Immature natural killer cell (primary cell): Measurements from ENCODE around the gene WNT3. TPM values are rescaled to one million over a fixed set of nuclear protein-coding genes. Genes with fewer than 3 reads are reported as not detected.

Source experiments
- DNase-seq, 3 donors: peaks; one replicate each; pipeline ENCODE4 v3.0.0; 2022; ENCODE audit warnings: mixed read lengths in 1 of 3
- H3K27ac Mint-ChIP-seq, 6 donors: one replicate each; pipeline ENCODE4 v1.8.0; 2020; ENCODE audit warnings: mixed read lengths in 6 of 6, mild to moderate bottlenecking in 5 of 6, inconsistent platforms in 4 of 6, moderate library complexity in 3 of 6
- H3K27me3 Mint-ChIP-seq, 3 donors: one replicate each; pipeline ENCODE4 v1.8.0; 2020 to 2021; ENCODE audit warnings: low read depth in 3 of 3, mild to moderate bottlenecking in 3 of 3, mixed read lengths in 3 of 3, moderate library complexity in 3 of 3, inconsistent platforms in 1 of 3
- H3K36me3 Mint-ChIP-seq, 3 donors: one replicate each; pipeline ENCODE4 v1.8.0; 2020; ENCODE audit warnings: mixed read lengths in 3 of 3, inconsistent platforms in 2 of 3, mild to moderate bottlenecking in 2 of 3
- H3K4me1 Mint-ChIP-seq, 2 donors: one replicate each; pipeline ENCODE4 v1.8.0; 2020; ENCODE audit warnings: inconsistent platforms in 2 of 2, mild to moderate bottlenecking in 2 of 2, mixed read lengths in 2 of 2, moderate library complexity in 1 of 2
- H3K4me3 Mint-ChIP-seq, 5 donors: one replicate each; pipeline ENCODE4 v1.8.0; 2020; ENCODE audit warnings: mild to moderate bottlenecking in 5 of 5, mixed read lengths in 5 of 5, inconsistent platforms in 3 of 5, moderate library complexity in 3 of 5
- H3K9me3 Mint-ChIP-seq, 6 donors: one replicate each; pipeline ENCODE4 v1.8.0; 2020; ENCODE audit warnings: mild to moderate bottlenecking in 6 of 6, mixed read lengths in 6 of 6, inconsistent platforms in 4 of 6, moderate library complexity in 3 of 6
- polyA plus RNA-seq, 3 donors: library from polyadenylated mRNA; unstranded; fragments of 300-500 nt; fragmentation: Illumina TruSeq; gene quantifications; one replicate each; pipeline ENCODE4 v1.2.3, GENCODE V29; 2021

WNT3 gene
- polyA plus RNA-seq, 3 donors from 2014 or later: 0.12 to 0.17 TPM; not detected in 1

- peaks cover 0 to 3% (median 0%) of the 10 kb centered on the region in 3 donors for H3K27me3 Mint-ChIP-seq
- H3K4me3 Mint-ChIP-seq: no peak overlapping the region
- DNase-seq: no peak
- H3K36me3 Mint-ChIP-seq: peaks cover 26 to 45% (median 43%) of the 10 kb centered on the region in 3 donors
- H3K9me3 Mint-ChIP-seq: no peaks in the 10 kb centered on the region
- peaks cover 7 to 10% of the 10 kb centered on the region in 2 donors for H3K4me1 Mint-ChIP-seq
- peak overlapping the region in 4 of 6 donors; percentile 1 to 73 (median 48) for H3K27ac Mint-ChIP-seq
These were observed 62.3 kb downstream of the WNT3 start for GRCh38 chr17:46756081-46756735.

- peaks cover 17 to 53% (median 40%) of the 10 kb centered on the region in 3 donors for H3K36me3 Mint-ChIP-seq
These were observed 64.7 kb downstream of the WNT3 start for GRCh38 chr17:46753776-46754175.

GRCh38 chr17:46751425-46751824 is 67.1 kb downstream of the WNT3 start:
- Mint-ChIP-seq H3K27ac (no peak overlapping the region), H3K27me3 (no peaks in the 10 kb centered on the region)
- DNase-seq: no peak

More at GRCh38 chr17:46753776-46754175, 64.7 kb downstream of the WNT3 start:
- H3K9me3 Mint-ChIP-seq: no peaks in the 10 kb centered on the region
- peaks cover 0 to 3% (median 0%) of the 10 kb centered on the region in 3 donors for H3K27me3 Mint-ChIP-seq
- H3K4me3 Mint-ChIP-seq: no peak overlapping the region
- no peak overlapping the region for H3K27ac Mint-ChIP-seq
- no peak for DNase-seq
- H3K4me1 Mint-ChIP-seq: peaks cover 7 to 10% of the 10 kb centered on the region in 2 donors

GRCh38 chr17:46745376-46745775 is 73.1 kb downstream of the WNT3 start:
- no peaks in the 10 kb centered on the region for H3K4me1 Mint-ChIP-seq
- no peak for DNase-seq
- H3K4me3 Mint-ChIP-seq: no peak overlapping the region
- H3K27ac Mint-ChIP-seq: no peak overlapping the region
- no peaks in the 10 kb centered on the region for H3K9me3 Mint-ChIP-seq
- H3K36me3 Mint-ChIP-seq: peaks cover 3 to 19% (median 8%) of the 10 kb centered on the region in 3 donors
- peaks cover 0 to 2% (median 1%) of the 10 kb centered on the region in 3 donors for H3K27me3 Mint-ChIP-seq

More at GRCh38 chr17:46751425-46751824, 67.1 kb downstream of the WNT3 start:
- Mint-ChIP-seq H3K36me3 (peaks cover 17 to 48% (median 31%) of the 10 kb centered on the region in 3 donors), H3K4me1 (peaks cover 0 to under 1% of the 10 kb centered on the region in 2 donors), H3K4me3 (no peak overlapping the region), H3K9me3 (no peaks in the 10 kb centered on the region)

- Mint-ChIP-seq H3K27me3 (peaks cover 0 to 2% (median 1%) of the 10 kb centered on the region in 3 donors), H3K4me1 (no peaks in the 10 kb centered on the region), H3K9me3 (no peaks in the 10 kb centered on the region), H3K4me3 (no peak overlapping the region), H3K36me3 (peaks cover 3 to 20% (median 5%) of the 10 kb centered on the region in 3 donors), H3K27ac (no peak overlapping the region)
- no peak for DNase-seq
These were observed 74.1 kb downstream of the WNT3 start for GRCh38 chr17:46744441-46744840.

GRCh38 chr17:46742565-46743270 is 75.8 kb downstream of the WNT3 start:
- Mint-ChIP-seq H3K4me1 (no peaks in the 10 kb centered on the region), H3K27me3 (peaks cover 0 to 2% (median 1%) of the 10 kb centered on the region in 3 donors), H3K27ac (no peak overlapping the region), H3K4me3 (no peak overlapping the region), H3K9me3 (no peaks in the 10 kb centered on the region), H3K36me3 (peaks cover 3 to 13% (median 3%) of the 10 kb centered on the region in 3 donors)
- no peak for DNase-seq

- Mint-ChIP-seq H3K9me3 (no peaks in the 10 kb centered on the region), H3K4me1 (no peaks in the 10 kb centered on the region), H3K4me3 (no peak overlapping the region), H3K27ac (peak overlapping the region in 1 of 6 donors; percentile 32), H3K36me3 (peaks cover 3 to 13% (median 7%) of the 10 kb centered on the region in 3 donors), H3K27me3 (peaks cover 0 to 2% (median 1%) of the 10 kb centered on the region in 3 donors)
- no peak for DNase-seq
These were observed 77.3 kb downstream of the WNT3 start for GRCh38 chr17:46741122-46741730.

GRCh38 chr17:46739982-46740381 is 78.5 kb downstream of the WNT3 start:
- Mint-ChIP-seq H3K36me3 (peaks cover 3 to 13% (median 7%) of the 10 kb centered on the region in 3 donors), H3K27me3 (peaks cover 0 to 3% (median 1%) of the 10 kb centered on the region in 3 donors), H3K9me3 (no peaks in the 10 kb centered on the region), H3K27ac (no peak overlapping the region), H3K4me1 (no peaks in the 10 kb centered on the region), H3K4me3 (no peak overlapping the region)
- no peak for DNase-seq

GRCh38 chr17:46738544-46738943 is 79.9 kb downstream of the WNT3 start:
- DNase-seq: no peak
- Mint-ChIP-seq H3K4me1 (no peaks in the 10 kb centered on the region), H3K27ac (no peak overlapping the region), H3K36me3 (peaks cover 0 to 14% (median 7%) of the 10 kb centered on the region in 3 donors), H3K27me3 (peaks cover 0 to 3% (median 0%) of the 10 kb centered on the region in 3 donors), H3K9me3 (no peaks in the 10 kb centered on the region), H3K4me3 (no peak overlapping the region)

- Mint-ChIP-seq H3K4me3 (no peak overlapping the region), H3K27me3 (peaks cover 0 to 2% (median 0%) of the 10 kb centered on the region in 3 donors), H3K4me1 (no peaks in the 10 kb centered on the region), H3K9me3 (no peaks in the 10 kb centered on the region), H3K36me3 (peaks cover 4 to 22% (median 10%) of the 10 kb centered on the region in 3 donors), H3K27ac (no peak overlapping the region)
- no peak for DNase-seq
These were observed 81.2 kb downstream of the WNT3 start for GRCh38 chr17:46737326-46737725.

GRCh38 chr17:46736100-46736499 is 82.4 kb downstream of the WNT3 start:
- Mint-ChIP-seq H3K27me3 (peaks cover 0 to 2% (median 0%) of the 10 kb centered on the region in 3 donors), H3K36me3 (peaks cover 7 to 27% (median 10%) of the 10 kb centered on the region in 3 donors), H3K27ac (no peak overlapping the region), H3K9me3 (no peaks in the 10 kb centered on the region), H3K4me3 (no peak overlapping the region), H3K4me1 (no peaks in the 10 kb centered on the region)
- no peak for DNase-seq

GRCh38 chr17:46733837-46734475 is 84.5 kb downstream of the WNT3 start:
- no peaks in the 10 kb centered on the region for H3K4me1 Mint-ChIP-seq
- H3K4me3 Mint-ChIP-seq: no peak overlapping the region
- peaks cover 13 to 35% (median 22%) of the 10 kb centered on the region in 3 donors for H3K36me3 Mint-ChIP-seq
- DNase-seq: no peak
- H3K9me3 Mint-ChIP-seq: no peaks in the 10 kb centered on the region
- H3K27me3 Mint-ChIP-seq: peaks cover 0 to 2% (median 0%) of the 10 kb centered on the region in 3 donors
- no peak overlapping the region for H3K27ac Mint-ChIP-seq

GRCh38 chr17:46732754-46733398 is 85.6 kb downstream of the WNT3 start:
- peaks cover 0 to 2% (median 0%) of the 10 kb centered on the region in 3 donors for H3K27me3 Mint-ChIP-seq
- H3K4me1 Mint-ChIP-seq: no peaks in the 10 kb centered on the region
- H3K27ac Mint-ChIP-seq: no peak overlapping the region
- DNase-seq: no peak
- H3K36me3 Mint-ChIP-seq: peaks cover 13 to 35% (median 23%) of the 10 kb centered on the region in 3 donors
- H3K9me3 Mint-ChIP-seq: no peaks in the 10 kb centered on the region
- H3K4me3 Mint-ChIP-seq: no peak overlapping the region
